Measurements from ENCODE around the gene SIN3A.
A peak's percentile ranks its signal among the peaks of the same experiment; 100 is the strongest.
"Not testable (repeated sequence)": the region's sequence is repeated elsewhere in the genome, so short reads cannot be mapped to it uniquely, and the experiment has no call there.

SIN3A gene

DNA sequence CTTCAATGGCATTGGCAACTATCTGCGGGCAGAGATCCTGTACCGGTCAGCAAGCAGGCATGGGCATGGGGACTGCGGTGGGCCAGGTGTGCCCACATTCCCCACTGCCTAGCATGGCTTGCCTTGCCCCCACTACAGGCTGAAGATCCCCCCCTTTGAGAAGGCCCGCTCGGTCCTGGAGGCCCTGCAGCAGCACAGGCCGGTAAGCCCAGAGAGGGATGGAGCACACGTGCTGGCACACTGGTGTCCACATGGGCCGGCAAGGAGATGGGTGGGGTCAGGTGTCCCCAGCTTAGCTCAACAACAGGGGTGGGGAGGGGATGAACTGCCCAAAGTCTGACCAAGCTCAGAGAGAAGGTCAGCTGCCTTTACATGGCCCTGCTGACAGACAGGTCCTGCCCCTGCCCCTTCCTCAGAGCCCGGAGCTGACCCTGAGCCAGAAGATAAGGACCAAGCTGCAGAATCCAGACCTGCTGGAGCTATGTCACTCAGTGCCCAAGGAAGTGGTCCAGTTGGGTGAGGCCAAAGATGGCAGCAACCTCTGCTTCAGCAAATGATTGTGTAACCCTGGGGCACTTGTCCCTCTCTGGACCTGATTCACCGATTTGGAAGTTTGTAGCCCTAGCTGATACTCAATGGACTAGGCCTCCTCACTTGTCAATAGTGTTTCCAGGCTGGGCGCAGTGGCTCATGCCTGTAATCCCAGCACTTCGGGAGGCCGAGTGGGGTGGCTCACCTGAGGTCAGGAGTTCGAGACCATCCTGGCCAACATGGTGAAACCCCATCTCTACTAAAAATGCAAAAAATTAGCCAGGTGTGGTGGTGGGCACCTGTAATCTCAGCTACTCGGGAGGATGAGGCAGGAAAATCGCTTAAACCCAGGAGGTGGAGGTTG, 99.1 kb downstream of the SIN3A start:
- no peak for DNase-seq

DNA sequence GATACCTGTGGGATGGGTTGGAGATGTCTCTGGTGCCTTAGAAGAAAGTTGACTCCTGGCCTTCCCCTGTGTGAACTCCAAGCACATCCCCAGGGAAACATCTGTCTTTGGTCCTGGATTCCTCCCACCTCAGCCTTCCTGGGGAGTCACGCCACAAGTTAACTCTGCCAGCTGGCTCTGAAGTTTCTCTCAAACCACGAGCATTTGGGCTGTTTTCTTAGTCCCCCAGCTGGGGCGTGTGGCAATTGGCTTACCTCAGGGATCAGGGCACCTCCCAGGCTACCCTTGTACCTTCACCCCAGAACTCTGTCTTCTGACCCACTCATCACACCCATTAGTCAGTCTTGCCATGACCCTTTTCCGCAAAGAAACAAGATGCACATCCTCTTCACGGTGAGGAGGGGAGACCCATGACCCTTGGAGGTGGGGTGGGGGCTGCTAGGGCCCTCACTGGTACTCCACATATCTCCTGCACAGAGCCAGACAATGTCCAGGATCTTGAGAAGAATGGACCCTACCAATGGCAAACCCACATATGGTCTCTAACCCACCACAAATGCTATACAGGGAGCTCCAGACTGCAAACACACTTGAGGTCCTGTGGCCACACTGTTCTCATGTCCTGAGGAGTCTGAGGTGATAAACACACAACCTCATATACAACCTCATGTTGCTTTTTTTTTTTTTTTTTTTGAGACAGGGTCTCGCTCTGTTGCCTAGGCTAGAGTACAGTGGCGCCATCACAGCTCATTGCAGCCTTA, 100.7 kb downstream of the SIN3A start:
- DNase-seq: no peak

DNA sequence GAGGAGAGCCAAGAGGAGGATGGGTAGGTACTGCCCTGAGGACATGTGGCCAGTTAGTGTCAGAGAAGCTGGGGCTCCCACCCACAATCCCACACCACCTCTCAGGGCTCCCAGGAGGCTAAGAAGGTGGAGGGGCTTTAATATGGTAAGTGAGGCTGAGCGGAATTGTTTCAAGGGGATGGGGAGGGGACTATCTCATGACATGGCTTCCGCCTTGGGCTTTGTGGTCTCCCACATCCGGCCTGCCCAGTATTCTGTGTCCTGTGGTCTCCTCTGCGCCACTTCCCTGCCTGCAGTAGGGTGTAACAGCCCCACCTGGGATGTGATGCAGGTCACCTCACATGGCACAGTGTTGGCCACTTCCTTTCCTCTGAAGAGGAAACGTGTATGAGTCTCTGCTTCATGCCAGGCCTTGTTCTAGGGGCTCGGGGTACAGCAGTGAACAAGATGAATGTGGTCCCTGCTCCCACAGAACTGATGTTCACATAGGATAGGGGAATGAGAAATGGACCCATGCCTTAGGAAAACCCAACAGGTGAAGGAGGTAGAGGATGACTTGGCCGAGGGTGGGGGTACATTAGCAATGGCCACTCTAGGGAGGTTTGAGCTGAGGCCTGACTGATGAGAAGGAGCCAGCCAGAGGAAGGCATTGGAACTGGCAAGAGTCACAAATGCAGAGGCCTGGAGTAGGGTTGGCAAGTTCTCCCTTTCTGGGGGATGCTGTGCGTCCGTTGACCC, 101.5 kb downstream of the SIN3A start:
- DNase-seq: no peak

DNA sequence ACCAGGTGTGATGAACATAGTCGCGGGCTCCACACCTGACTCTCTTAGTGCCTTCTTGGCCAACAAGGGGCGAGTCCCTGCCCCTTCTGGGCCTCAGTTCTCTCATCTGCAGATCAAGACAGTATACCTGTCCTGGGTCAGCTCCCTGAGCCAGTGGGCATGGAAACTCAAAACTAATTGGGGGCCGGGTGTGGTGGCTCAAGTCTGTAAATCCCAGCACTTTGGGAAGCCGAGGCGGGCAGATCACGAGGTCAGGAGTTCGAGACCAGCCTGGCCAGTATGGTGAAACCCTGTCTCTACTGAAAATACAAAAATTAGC, 102.2 kb downstream of the SIN3A start:
- DNase-seq: not testable (repeated sequence)

DNA sequence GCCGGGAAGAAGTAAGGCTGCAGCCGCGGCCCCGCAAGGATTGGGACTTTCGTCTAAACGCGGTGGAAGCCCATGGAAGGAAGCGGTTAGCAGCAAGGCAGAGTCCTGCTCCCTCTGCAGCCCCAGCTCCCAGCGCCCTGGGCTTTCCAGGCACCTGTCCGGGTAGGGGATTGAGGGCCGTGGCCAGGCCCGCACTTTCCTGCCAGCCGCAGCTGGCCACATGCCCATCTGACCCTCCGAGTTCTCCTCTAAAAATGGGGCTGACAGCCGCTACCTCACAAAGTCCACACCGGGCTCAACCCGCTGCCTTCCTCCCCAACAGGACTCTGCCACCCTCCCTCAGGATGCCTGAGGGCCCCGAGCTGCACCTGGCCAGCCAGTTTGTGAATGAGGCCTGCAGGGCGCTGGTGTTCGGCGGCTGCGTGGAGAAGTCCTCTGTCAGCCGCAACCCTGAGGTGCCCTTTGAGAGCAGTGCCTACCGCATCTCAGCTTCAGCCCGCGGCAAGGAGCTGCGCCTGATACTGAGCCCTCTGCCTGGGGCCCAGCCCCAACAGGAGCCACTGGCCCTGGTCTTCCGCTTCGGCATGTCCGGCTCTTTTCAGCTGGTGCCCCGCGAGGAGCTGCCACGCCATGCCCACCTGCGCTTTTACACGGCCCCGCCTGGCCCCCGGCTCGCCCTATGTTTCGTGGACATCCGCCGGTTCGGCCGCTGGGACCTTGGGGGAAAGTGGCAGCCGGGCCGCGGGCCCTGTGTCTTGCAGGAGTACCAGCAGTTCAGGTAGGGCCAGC, 102.7 kb downstream of the SIN3A start:
- DNase-seq: peak; percentile 10

DNA sequence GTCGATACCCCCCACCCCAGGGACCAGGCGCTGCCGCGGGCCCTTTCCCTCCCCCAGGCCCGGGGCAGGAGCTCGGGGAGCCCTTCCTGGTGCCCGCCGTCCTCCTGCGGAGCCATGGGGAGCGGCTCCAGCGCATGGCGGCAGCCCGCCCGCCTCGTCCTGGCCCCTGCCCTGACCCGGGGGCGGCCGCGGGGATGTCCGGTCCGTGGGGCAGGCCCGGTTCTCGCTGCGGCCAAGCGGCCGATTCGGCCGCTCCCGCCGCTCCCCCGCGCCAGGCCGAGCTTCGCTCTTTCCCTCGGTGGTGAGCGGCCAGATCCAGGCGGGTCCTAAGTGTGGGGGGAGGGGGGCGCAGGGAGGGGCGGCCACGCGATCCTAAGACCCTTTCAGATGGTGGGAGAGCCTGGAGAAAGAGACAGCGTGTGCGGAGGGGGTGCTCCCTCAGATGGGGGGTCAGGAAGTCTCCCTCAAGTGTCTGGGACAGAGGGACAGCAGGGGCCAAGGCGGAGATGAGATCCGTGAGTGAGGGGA, 103.4 kb downstream of the SIN3A start:
- no peak for DNase-seq

DNA sequence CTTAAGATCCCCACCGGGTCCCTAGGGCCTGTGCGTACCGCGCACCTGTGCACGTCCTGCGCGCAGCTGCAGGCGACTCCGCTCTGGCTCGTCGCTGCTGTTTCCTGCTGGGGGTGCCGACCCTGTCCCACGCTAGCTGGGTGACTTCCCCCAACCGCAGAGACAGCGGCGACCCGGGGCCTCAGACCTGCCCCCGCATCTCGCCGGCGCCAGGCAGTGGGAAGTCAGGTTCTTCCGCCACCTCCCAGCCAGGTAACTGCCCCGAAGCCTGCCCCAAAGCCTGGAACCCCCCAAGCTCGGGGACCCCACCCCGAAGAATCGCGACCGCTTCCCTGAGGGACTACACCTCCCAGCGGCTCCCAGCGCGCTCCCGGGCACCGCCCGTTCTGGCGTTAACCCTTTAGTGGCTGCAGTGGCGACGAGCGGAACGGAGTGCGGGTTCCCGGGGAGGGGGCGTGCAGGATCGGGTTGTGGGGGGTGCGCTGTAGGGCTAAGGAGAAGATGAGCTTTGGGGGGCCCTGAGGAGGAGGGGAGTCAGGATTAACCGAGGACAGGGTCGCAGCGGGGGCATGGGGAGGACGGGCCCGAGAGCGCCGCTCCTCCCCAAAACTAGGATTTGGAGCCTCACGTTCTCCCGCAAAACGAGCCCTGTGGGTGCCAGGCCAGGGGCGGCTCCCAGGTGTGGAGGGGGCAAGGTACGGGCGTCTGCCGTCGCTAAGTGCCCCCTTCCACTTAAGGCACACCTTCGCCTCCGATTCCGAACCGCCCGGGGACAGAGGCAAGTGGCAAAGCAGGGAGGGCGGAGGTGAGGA, 104.1 kb downstream of the SIN3A start:
- peak; percentile 24 for DNase-seq

DNA sequence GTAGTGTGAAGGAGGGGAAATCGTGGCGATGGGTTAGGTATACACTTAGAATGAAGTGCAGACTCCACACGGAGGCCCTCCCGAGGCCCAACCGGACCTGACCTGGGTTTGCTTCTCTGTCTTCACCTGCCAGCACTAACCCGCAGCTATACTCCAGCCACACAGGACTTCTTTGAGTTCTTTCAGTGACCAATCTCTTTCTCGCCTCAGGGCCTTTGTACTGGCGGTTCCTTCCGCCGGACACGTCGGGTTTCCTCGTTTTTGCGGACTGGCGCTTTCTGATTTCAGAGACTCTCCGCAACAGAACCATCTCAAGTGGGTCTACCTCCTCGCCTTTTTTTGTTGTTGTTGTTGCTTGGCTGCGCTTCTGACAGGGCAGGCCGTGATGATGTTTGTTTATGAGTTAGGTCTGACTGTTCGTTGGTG, 104.7 kb downstream of the SIN3A start, which contains the start of gene NEIL1:
Gene NEIL1 (plus strand): TSS at position 244 of the 426 bp plus-strand sequence. CDS start 1,867 bp downstream, outside the sequence.
- DNase-seq: no peak

DNA sequence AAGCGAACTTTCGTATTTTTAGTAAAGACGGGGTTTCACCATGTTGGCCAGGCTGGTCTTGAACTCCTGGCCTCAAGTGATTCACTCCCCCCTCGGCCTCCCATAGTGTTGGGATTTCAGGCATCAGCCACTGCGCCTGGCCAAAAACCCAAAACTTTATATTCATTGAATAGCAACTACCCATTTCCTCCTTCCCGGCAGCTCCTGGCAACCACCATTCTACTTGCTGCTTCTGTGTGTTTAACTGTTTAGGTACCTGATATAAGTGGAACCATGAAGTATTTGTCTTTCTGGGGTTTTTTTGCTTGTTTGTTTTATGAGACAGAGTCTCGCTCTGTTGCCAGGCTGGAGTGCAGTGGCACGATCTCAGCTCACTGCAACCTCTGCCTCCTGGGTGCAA, 107.5 kb downstream of the SIN3A start:
- not testable (repeated sequence) for DNase-seq

DNA sequence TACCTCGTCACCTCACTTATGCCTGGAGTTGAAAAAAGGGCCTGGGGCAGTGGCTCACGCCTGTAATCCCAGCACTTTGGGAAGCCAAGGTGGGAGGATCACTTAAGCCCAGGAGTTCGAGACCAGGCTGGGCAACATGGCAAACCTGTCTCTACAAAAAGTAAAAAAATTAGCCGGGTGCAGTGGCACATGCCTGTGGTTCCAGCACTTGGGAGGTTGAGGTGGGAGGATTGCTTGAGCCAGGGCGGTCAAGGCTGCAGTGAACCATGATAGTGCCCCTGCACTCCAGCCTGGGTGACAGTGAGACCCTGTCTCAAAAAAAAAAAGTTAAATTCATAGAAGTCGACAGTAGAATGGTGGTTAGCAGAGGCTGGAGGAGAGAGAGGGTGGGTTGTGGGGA, 109.3 kb downstream of the SIN3A start:
- no peak for DNase-seq

DNA sequence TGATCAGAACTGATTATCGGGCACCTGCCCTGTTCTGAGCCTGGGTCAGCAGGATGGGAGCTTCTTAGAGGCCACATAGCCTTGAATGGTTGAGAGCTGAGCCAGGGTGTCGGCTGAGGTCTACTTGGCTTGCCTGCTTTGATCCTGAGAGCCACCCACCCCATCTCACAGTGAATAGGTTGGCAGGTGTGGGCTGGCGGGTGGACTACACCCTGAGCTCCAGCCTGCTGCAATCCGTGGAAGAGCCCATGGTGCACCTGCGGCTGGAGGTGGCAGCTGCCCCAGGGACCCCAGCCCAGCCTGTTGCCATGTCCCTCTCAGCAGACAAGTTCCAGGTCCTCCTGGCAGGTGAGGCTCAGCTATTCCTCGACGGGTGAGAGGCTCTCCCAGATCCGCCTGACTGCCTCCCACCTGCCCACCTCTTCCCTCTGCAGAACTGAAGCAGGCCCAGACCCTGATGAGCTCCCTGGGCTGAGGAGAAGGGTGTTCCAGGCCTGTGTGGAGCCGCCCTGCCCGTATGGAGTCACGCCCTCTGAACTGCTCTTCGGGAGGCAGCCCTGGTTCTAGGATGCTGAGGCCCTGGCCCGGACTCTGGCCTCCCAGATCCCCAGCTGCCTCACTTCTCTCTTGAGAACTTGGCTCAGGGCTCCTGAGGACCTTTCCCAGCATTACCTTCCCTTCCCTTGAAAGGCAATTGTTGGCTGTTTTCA, 111.8 kb downstream of the SIN3A start:
- DNase-seq: no peak

DNA sequence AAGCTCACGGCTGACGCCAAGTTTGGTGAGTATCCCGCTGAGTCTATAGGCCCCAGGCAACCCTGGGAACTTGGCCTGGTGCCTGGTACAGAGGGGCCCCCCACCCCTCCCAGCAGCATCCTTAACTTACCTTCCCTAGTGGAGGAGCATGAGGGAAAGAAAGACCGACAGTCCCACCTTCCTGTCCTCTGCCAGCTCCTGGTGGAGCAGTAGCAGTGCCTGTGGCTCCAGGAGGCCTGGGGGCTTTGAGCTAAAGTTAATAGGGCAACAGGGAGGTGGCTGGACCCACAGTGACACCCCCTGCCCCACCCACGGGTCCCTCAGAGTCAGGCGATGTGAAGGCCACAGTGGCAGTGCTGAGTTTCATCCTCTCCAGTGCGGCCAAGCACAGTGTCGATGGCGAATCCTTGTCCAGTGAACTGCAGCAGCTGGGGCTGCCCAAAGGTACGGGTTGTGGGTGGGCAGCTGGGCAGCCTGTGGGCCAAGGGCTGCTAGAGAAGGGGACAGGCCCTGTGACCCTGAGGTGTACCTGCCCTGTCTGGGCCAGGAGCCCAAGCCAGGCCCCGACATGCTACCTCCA, 112.7 kb downstream of the SIN3A start:
- no peak for DNase-seq

DNA sequence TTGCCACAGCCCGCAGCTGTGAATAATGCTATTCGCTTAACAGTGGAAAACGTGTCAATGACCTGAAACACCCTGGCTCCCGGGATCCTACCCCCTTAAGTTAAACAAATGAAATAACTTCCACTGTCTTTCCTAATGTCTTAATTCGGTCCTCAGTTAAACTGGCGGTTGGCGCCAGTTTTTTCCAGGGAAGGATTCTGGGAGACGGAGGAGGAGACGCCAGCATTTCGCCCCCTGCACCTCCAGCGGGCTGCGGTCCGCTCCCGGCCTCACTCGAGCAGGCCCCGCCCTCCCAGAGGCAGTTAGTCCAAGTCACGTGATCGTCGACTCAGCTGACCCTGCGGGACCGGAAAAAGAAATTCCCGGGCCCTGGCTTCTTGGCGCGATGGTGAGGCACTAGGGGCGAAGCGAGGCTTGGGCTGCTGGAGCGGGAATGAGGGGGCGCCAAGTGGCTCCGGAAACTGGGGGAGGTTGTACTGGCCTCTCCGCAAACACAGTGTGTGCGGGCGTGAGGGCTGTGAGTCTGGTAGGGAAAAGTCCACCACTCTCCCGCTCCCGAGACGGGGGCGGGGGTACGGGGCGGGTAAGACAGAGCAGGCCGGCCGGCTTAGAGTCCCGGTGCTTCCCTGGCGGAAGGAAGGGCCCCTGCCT, 115.7 kb downstream of the SIN3A start, which contains the start of gene COMMD4:
Gene COMMD4 (plus strand): TSS at position 359 of the 651 bp plus-strand sequence. CDS start 27 bp downstream, at position 386.
- peak; percentile 97 for DNase-seq

DNA sequence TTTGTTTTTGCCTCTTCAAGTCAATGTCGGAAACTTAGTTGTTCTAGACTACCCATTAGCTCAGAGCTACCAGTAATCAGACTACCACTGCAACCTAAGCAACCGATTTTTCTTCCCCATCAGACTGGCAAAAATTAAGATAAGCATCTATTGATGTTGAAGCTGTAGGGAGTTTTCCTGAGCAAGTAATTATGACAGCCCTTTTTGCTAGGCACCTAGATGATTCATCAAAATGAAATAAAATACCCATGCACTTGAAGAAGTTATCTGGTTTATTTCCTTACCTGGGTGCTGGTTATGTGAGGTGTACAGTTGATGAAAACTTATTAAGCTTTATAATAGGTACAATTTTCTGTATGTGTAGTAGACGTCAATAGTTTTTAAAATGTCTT, 116.2 kb downstream of the SIN3A start:
- no peak for DNase-seq

DNA sequence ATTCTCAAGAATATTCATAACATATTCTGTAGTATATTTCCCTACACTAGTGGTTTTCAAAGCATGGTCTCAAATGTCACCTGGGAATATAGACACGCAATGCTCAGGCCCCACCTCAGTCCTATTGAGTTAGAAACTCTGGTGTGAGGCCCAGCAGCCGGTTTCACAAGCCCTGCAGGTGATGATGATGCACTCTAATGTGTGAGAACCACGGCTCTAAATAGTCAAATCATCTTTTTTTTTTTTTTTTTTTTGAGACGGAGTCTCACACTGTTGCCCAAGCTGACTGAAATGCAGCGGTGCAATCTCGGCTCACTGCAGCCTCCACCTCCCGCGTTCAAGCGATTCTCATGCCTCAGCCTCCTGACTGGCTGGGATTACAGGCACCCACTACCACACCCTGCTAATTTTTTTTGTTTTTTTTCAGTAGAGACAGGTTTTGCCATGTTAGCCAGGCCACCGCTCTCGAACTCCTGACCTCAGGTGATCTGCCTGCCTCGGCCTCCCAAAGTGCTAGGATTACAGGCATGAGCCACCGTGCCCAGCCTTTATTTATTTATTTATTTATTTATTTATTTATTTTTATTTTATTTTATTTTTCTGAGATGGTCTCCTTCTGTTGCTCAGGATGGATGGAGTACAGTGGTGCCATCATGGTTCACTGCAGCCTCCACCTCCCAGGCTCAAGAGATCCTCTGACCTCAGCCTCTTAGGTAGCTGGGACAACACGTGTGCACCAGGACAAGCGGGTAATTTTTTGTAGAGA, 117.7 kb downstream of the SIN3A start:
- DNase-seq: not testable (repeated sequence)

DNA sequence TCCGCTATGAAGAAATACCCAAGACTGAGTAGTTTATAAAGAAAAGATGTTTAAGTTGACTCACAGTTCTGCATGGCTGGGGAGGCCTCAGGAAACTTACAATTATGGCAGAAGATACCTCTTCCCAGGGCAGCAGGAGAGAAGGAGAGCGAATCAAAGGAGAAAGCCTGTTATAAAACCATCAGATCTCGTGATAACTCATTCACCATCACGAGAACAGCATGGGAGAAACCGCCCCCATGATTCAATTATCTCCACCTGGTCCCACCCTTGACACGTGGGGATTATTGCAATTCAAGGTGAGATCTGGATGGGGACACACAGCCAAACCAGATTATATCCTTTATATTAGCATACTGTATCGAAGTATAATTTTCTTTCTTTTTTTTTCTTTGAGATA, 119.4 kb downstream of the SIN3A start:
- DNase-seq: not testable (repeated sequence)

DNA sequence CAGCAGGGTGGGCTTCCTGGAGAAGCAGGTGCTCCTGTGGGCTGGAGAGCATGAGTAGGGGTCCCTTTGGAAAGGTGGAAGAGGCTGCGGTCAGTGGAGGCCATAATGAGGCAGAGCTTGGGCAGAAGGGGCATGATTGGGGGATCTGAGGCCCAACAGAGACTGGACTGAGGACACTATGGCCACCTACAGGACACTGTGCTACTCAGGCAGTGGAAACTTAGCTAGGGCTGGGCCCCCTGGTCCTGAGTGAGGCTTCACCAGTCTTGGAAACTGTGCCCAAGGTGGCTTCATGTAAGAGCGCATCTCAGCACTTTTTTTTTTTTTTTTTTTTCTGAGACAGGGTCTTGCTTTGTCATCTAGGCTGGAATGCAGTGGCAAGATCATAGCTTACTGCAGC, 121.9 kb downstream of the SIN3A start:
- no peak for DNase-seq

DNA sequence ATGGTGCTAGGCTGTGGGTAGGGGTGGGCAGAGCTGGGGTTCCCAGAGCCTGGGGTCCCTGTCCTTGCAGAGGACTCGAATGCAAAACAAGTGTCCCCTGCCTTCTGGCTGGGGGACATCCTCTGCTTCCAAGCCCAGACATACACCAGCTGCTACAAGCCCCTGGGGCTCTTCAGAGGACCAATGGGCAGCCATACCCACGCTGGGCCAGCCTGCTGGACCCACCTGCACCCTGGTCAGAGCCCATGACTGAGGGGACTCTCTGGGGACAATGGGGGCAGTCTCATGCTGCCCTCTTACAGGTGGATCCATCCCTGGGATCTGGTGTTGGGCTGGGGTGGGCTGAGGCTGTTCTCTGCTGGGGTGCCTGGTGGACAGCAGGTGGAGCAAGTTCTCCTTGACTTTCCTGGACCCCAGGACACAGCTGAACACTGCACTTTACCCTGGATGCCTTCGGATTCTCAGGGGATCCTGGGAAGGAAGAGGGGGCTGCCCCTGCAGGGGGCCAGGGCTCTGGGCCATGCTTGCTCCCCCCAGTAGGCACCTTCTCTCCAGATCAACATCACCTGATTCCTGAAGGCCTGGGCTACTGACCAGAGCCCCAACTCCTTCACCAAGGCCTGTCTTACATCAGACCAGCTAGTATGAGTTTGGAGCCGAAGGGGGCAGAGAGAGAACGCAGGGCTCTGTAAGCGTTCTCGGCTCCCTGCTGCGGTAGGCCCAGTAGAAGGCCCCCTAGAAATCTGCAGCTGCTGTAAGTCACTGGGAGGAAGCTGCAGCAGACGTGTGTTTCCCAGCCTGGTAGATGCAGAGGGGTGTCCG, 122.8 kb downstream of the SIN3A start:
- DNase-seq: no peak

Measured in NCI-H510A (cell line).